OCI-LY7 (cell line): ENCODE measurements around the gene MTUS2. TPM values are rescaled to one million over a fixed set of nuclear protein-coding genes. Genes with fewer than 3 reads are reported as not detected.

Experiments
- BruUV-seq: library from RNA; stranded (reverse); fragments of 400-500 nt; replicated peaks from 2 replicates; lab custom pipeline; 2021; lab: Mats Ljungman, UMichigan
- CTCF ChIA-PET: fragments of 300-600 bp; sonication (Branson Sonifier 250); formaldehyde crosslinking; loops from one replicate; lab custom pipeline; 2022; ENCODE audit warnings: antibody characterized with exemption; ENCODE audit not compliant: unreplicated experiment; lab: Charles Lee
- POLR2A ChIA-PET: fragments of 300-600 bp; sonication (Branson Sonifier 250); formaldehyde crosslinking; loops from one replicate; lab custom pipeline; 2022; ENCODE audit warnings: antibody characterized with exemption; lab: Charles Lee
- DNase-seq: peaks from one replicate; pipeline ENCODE4 v3.0.0-alpha.2; 2015; ENCODE audit warnings: low spot score
- H2AFZ ChIP-seq: fragments of 200-600 bp; sonication (generic), shearing (Covaris generic); 2 replicates; pipeline ENCODE4 v1.6.1; 2014; ENCODE audit warnings: mild to moderate bottlenecking, antibody characterized with exemption, low read length, moderate library complexity
- H3K27ac ChIP-seq: fragments of 200-600 bp; sonication (generic); 2 replicates; pipeline ENCODE4 v1.5.1; 2014; ENCODE audit warnings: mixed run types, low read depth, mild to moderate bottlenecking, moderate library complexity, low read length, inconsistent platforms; ENCODE audit not compliant: poor library complexity, severe bottlenecking
- H3K36me3 ChIP-seq: fragments of 200-600 bp; sonication (generic); 2 replicates; pipeline ENCODE4 v1.6.1; 2014; ENCODE audit warnings: mild to moderate bottlenecking, antibody characterized with exemption, low read length, moderate library complexity, mixed read lengths; ENCODE audit not compliant: insufficient read depth
- H3K4me1 ChIP-seq: fragments of 200-600 bp; sonication (generic); 2 replicates; pipeline ENCODE4 v1.5.1; 2014; ENCODE audit warnings: mild to moderate bottlenecking, low read length; ENCODE audit not compliant: insufficient read depth, poor library complexity, severe bottlenecking
- H3K4me2 ChIP-seq: fragments of 200-600 bp; sonication (generic); 2 replicates; pipeline ENCODE4 v1.6.1; 2014; ENCODE audit warnings: mild to moderate bottlenecking, low read length
- H3K4me3 ChIP-seq: fragments of 200-600 bp; sonication (generic); 2 replicates; pipeline ENCODE4 v1.5.1; 2014; ENCODE audit warnings: mild to moderate bottlenecking, low read depth, low read length; ENCODE audit not compliant: poor library complexity, severe bottlenecking
- H3K79me2 ChIP-seq: fragments of 200-600 bp; sonication (generic); 2 replicates; pipeline ENCODE4 v1.6.1; 2016; ENCODE audit warnings: low read depth, mild to moderate bottlenecking, low read length, moderate library complexity, mixed read lengths; ENCODE audit not compliant: insufficient read depth
- H3K9me2 ChIP-seq: fragments of 200-600 bp; sonication (generic); 2 replicates; pipeline ENCODE4 v1.6.1; 2016; ENCODE audit warnings: mild to moderate bottlenecking, low read length, mixed read lengths; ENCODE audit not compliant: insufficient read depth
- H3K9me3 ChIP-seq: fragments of 200-600 bp; sonication (generic); 2 replicates; pipeline ENCODE4 v1.6.1; 2014; ENCODE audit warnings: mild to moderate bottlenecking, mixed run types, low read length, mixed read lengths
- H4K20me1 ChIP-seq: fragments of 200-600 bp; sonication (generic); 2 replicates; pipeline ENCODE4 v1.6.1; 2014; ENCODE audit warnings: mild to moderate bottlenecking, antibody characterized with exemption, low read length, moderate library complexity, mixed read lengths; ENCODE audit not compliant: insufficient read depth
- CTCF ChIP-seq: fragments of 200-600 bp; sonication (generic); conservative IDR thresholded peaks from 2 replicates; pipeline ENCODE4 v1.5.1; 2014; ENCODE audit warnings: mild to moderate bottlenecking, antibody characterized with exemption, low read length, moderate library complexity, mixed read lengths
- EZH2phosphoT487 ChIP-seq: fragments of 200-600 bp; sonication (generic); IDR thresholded peaks from 2 replicates; pipeline ENCODE4 v1.6.1; 2018; ENCODE audit warnings: low read depth, borderline replicate concordance, mild to moderate bottlenecking, mixed run types, antibody characterized with exemption, low read length, moderate library complexity, mixed read lengths
- intact Hi-C: fragments of 100-400 bp; cut with micrococcal nuclease; formaldehyde crosslinking; loops from one replicate; pipeline ENCODE4 v1.10.0; 2022; ENCODE audit not compliant: unreplicated experiment
- total RNA-seq, 2 experiments: library from RNA; depleted of rRNA in 1 of 2; stranded (reverse); fragments of >200 nt in 1 of 2; shearing (Covaris generic) in 1 of 2; gene quantifications; 2 replicates each; pipeline ENCODE4 v1.2.3, GENCODE V29; 2014 to 2022

Gene MTUS2
- total RNA-seq, 2 experiments from 2014 or later: 0.16 to 9.8 TPM

- TF ChIP-seq CTCF (no peak), EZH2phosphoT487 (no peak)
- intact Hi-C loops: no loop called here
Measured at GRCh38 chr13:29525757-29526156, 705.6 kb downstream of the MTUS2 start.

GRCh38 chr13:29526741-29527140 lies 706.6 kb downstream of the MTUS2 start:
- Histone ChIP-seq H3K4me1 (no peaks in the 10 kb centered on the region), H3K36me3 (peaks cover 98% of the 10 kb centered on the region), H3K9me3 (no peaks in the 10 kb centered on the region), H3K27ac (no peak overlapping the region), H3K4me3 (no peak overlapping the region), H2AFZ (no peak overlapping the region), H3K4me2 (no peak overlapping the region), H3K9me2 (no peaks in the 10 kb centered on the region), H3K79me2 (no peaks in the 10 kb centered on the region), H4K20me1 (no peaks in the 10 kb centered on the region; the same call in 1 of the 2 replicates)
- TF ChIP-seq EZH2phosphoT487 (no peak), CTCF (no peak)
- intact Hi-C loops: no loop called here
- BruUV-seq: no TSS peak
- POLR2A ChIA-PET: no interaction called here
- DNase-seq: no peak
- CTCF ChIA-PET: no interaction called here

More at GRCh38 chr13:29525757-29526156, 705.6 kb downstream of the MTUS2 start:
- Histone ChIP-seq H4K20me1 (no peaks in the 10 kb centered on the region; the same call in 1 of the 2 replicates), H3K9me2 (no peaks in the 10 kb centered on the region), H3K79me2 (no peaks in the 10 kb centered on the region), H3K4me2 (no peak overlapping the region), H3K27ac (no peak overlapping the region), H2AFZ (no peak overlapping the region), H3K4me3 (no peak overlapping the region), H3K36me3 (peaks cover 99% of the 10 kb centered on the region), H3K9me3 (no peaks in the 10 kb centered on the region), H3K4me1 (no peaks in the 10 kb centered on the region)
- no peak for DNase-seq
- POLR2A ChIA-PET: no interaction called here
- CTCF ChIA-PET: no interaction called here
- BruUV-seq: no TSS peak

GRCh38 chr13:29527511-29527910 lies 707.4 kb downstream of the MTUS2 start:
- H3K36me3 ChIP-seq: peaks cover 98% of the 10 kb centered on the region
- no peaks in the 10 kb centered on the region for H3K79me2 ChIP-seq
- no TSS peak for BruUV-seq
- H3K4me2 ChIP-seq: no peak overlapping the region
- H4K20me1 ChIP-seq: no peaks in the 10 kb centered on the region; the same call in 1 of the 2 replicates
- no peak overlapping the region for H2AFZ ChIP-seq
- DNase-seq: no peak
- intact Hi-C loops: no loop called here
- H3K4me3 ChIP-seq: no peak overlapping the region
- no peaks in the 10 kb centered on the region for H3K4me1 ChIP-seq
- H3K9me2 ChIP-seq: no peaks in the 10 kb centered on the region
- no peak for TF ChIP-seq CTCF
- no peak for TF ChIP-seq EZH2phosphoT487
- no peaks in the 10 kb centered on the region for H3K9me3 ChIP-seq
- CTCF ChIA-PET: no interaction called here
- H3K27ac ChIP-seq: no peak overlapping the region
- POLR2A ChIA-PET: no interaction called here
